ENCODE data around the gene SUPT16H.
A peak's percentile ranks its signal among the peaks of the same experiment; 100 is the strongest.

SUPT16H gene

DNA sequence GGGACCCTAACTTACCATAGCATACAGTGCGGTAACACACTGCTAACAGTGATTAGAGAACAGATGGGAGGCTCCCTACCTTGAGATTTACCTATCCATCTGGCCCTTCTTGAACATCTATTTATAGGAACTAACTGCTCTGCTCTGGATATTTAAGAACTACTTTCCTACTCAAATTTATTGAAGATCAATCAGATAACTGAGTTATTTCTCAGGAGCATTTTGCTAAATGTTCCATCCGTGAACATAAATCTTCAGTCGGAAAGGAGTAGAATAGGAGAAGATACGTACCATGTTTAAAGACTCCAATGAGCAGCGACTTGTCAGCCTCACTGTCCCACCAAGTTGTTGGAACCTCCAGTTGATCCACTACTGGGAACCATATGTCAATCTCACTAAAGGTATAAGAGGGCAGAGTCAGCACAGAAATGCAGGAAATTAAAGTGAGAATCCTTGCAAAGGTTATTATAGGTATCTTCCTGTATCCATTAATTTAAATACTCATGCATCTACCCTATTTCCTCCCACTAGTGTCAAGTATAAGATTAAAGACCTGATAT is 15.6 kb upstream of the SUPT16H start:
- no peaks in the 10 kb centered on the region for H3K79me2 ChIP-seq
- H2AFZ ChIP-seq = no peak overlapping the region
- H3K27ac ChIP-seq = no peak overlapping the region
- no peaks in the 10 kb centered on the region for H3K9me3 ChIP-seq (ENCODE audit: control insufficient read depth, low read length)
- H3K4me1 ChIP-seq = no peaks in the 10 kb centered on the region
- H3K36me3 ChIP-seq (ENCODE audit: control insufficient read depth, insufficient read depth, low read length) = no peaks in the 10 kb centered on the region
- no peak overlapping the region for H3K4me3 ChIP-seq (ENCODE audit: low read depth, low read length)
- no peaks in the 10 kb centered on the region for H3K27me3 ChIP-seq (ENCODE audit: control insufficient read depth, insufficient read depth, low read length)
- TF ChIP-seq, protein P1, sequence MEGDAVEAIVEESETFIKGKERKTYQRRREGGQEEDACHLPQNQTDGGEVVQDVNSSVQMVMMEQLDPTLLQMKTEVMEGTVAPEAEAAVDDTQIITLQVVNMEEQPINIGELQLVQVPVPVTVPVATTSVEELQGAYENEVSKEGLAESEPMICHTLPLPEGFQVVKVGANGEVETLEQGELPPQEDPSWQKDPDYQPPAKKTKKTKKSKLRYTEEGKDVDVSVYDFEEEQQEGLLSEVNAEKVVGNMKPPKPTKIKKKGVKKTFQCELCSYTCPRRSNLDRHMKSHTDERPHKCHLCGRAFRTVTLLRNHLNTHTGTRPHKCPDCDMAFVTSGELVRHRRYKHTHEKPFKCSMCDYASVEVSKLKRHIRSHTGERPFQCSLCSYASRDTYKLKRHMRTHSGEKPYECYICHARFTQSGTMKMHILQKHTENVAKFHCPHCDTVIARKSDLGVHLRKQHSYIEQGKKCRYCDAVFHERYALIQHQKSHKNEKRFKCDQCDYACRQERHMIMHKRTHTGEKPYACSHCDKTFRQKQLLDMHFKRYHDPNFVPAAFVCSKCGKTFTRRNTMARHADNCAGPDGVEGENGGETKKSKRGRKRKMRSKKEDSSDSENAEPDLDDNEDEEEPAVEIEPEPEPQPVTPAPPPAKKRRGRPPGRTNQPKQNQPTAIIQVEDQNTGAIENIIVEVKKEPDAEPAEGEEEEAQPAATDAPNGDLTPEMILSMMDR (IDR thresholded peaks at IDR 0.05) = no peak
- no peak overlapping the region for H3K4me2 ChIP-seq (ENCODE audit: low read length)
- H3K9ac ChIP-seq = no peak overlapping the region

DNA sequence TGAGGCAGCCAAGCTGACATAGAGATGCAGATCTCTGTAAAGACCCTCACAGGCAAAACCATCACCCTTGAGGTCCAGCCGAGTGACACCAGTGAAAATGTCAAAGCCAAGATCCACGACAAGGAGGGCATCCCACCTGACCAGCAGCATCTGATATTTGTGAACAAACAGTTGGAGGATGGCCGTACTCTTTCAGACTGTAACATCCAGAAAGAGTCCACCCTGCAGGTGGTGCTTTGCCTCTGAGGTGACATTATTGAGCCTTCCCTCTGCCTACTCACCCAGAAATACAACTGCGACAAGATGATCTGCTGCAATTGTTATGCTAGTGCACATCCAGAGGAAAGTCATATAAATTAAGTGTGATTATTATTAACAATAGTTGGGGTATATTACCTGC is 15.1 kb upstream of the SUPT16H start:
- Histone ChIP-seq H3K9ac (no peak overlapping the region), H3K36me3 (ENCODE audit: control insufficient read depth, insufficient read depth, low read length) (no peaks in the 10 kb centered on the region), H3K4me2 (ENCODE audit: low read length) (no peak overlapping the region), H3K79me2 (no peaks in the 10 kb centered on the region), H3K27me3 (ENCODE audit: control insufficient read depth, insufficient read depth, low read length) (no peaks in the 10 kb centered on the region), H3K4me3 (ENCODE audit: low read depth, low read length) (no peak overlapping the region), H3K9me3 (ENCODE audit: control insufficient read depth, low read length) (no peaks in the 10 kb centered on the region), H3K4me1 (no peaks in the 10 kb centered on the region), H3K27ac (no peak overlapping the region), H2AFZ (no peak overlapping the region)
- TF ChIP-seq, protein P1 (IDR thresholded peaks at IDR 0.05) = no peak

DNA sequence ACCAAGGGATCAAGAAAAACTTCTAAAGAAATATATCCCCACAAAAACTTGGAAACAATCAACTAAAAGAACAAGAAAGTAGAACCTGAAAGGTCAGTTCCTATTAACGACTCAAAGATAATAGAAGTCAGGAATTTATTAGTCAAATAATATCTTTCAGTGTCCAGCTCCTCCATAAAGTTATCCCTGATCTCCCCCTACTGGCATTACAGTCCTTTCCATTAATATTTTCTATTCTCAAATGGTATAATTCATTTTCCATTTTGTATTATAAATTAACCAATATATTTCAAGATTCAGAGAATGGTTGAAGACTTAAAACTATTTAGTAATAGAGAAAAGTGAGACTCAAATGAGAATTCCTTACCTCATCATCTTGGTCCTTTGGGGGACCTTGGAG is 11.6 kb upstream of the SUPT16H start:
- Histone ChIP-seq H3K27ac (no peak overlapping the region), H3K79me2 (no peaks in the 10 kb centered on the region), H3K36me3 (ENCODE audit: control insufficient read depth, insufficient read depth, low read length) (no peaks in the 10 kb centered on the region), H3K9ac (no peak overlapping the region), H3K4me1 (no peaks in the 10 kb centered on the region), H3K4me3 (ENCODE audit: low read depth, low read length) (no peak overlapping the region), H2AFZ (no peak overlapping the region), H3K9me3 (ENCODE audit: control insufficient read depth, low read length) (no peaks in the 10 kb centered on the region), H3K27me3 (ENCODE audit: control insufficient read depth, insufficient read depth, low read length) (no peaks in the 10 kb centered on the region), H3K4me2 (ENCODE audit: low read length) (no peak overlapping the region)
- TF ChIP-seq, protein P1 (IDR thresholded peaks at IDR 0.05) = no peak

DNA sequence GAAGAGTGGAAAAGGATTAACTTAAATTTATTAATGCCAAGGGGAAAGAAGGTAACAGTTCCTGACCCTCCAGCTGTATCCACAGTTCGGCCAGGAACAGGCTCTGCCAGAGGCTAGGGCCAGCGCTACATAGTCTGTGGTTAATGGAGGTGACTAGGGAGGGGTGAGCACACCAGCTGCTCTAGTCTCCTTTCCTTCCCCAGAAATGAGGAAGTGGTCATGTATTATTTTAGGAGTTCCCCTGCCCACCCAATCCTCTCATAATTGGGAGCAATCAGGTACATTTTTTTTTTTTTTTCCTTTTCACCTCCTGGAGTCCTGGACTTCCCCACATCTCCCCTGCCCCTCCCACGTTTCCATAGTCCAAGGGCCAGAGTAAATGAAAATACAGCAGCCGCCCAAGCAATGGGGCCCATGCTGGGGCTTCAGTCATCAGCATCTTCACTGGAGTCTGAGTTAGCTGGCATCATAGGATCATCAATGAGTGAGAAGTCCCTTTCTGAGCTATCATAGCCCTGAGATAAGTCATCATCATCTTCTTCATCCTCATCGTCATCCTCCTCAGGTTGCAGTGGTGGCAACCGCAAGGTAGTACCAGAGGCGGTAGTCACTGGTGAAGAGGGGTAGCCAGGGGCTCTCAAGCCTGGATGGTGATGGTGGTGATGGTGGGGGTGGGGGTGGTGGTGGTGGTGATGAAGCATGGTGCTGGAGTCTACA is 1.5 kb upstream of the SUPT16H start:
- no peaks in the 10 kb centered on the region for H3K9me3 ChIP-seq (ENCODE audit: control insufficient read depth, low read length)
- no peaks in the 10 kb centered on the region for H3K27me3 ChIP-seq (ENCODE audit: control insufficient read depth, insufficient read depth, low read length)
- TF ChIP-seq, protein P1 (IDR thresholded peaks at IDR 0.05) = no peak
- H3K36me3 ChIP-seq (ENCODE audit: control insufficient read depth, insufficient read depth, low read length) = no peaks in the 10 kb centered on the region
- no peak overlapping the region for H2AFZ ChIP-seq
- H3K4me2 ChIP-seq (ENCODE audit: low read length) = no peak overlapping the region
- no peak overlapping the region for H3K4me3 ChIP-seq (ENCODE audit: low read depth, low read length)
- peaks cover 9% of the 10 kb centered on the region for H3K79me2 ChIP-seq
- H3K27ac ChIP-seq = no peak overlapping the region
- no peak overlapping the region for H3K9ac ChIP-seq
- peaks cover 4% of the 10 kb centered on the region for H3K4me1 ChIP-seq

DNA sequence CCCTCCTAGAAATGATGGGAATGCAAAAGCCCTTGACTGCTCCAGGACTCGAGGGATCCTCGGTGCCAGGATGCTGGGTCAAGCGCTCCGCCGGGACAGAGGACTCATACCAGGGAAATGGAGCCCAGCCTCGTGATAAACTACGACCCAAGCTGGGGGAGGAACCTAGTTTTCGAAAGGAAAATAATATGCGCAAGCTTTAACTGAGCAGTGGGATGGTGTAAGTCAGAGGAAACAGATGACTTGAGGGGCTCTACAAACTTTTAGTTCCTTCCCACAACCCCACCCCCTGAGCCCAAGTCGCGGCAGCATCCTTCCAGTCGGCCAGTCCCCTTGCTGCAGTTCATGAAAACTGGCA is 654 bp upstream of the SUPT16H start:
- Histone ChIP-seq H3K36me3 (ENCODE audit: control insufficient read depth, insufficient read depth, low read length) (no peaks in the 10 kb centered on the region), H3K4me2 (ENCODE audit: low read length) (peak overlapping the region; percentile 78), H3K9ac (no peak overlapping the region), H3K4me1 (peaks cover 4% of the 10 kb centered on the region), H2AFZ (peak overlapping the region; percentile 92), H3K9me3 (ENCODE audit: control insufficient read depth, low read length) (no peaks in the 10 kb centered on the region), H3K4me3 (ENCODE audit: low read depth, low read length) (peak overlapping the region; percentile 88), H3K79me2 (peaks cover 9% of the 10 kb centered on the region), H3K27me3 (ENCODE audit: control insufficient read depth, insufficient read depth, low read length) (no peaks in the 10 kb centered on the region), H3K27ac (peak overlapping the region; percentile 94)
- TF ChIP-seq, protein P1 (IDR thresholded peaks at IDR 0.05) = no peak
